CD4-positive, alpha-beta T cell (primary cell): ENCODE results near the gene IRF3. TPM values are rescaled to one million over a fixed set of nuclear protein-coding genes. Genes with fewer than 3 reads are reported as not detected.

Experiments used
- ATAC-seq: fragments of 200-7000 bp; cut with Tn5 transposase; one replicate; pipeline ENCODE4 v1.10.0; 2022; ENCODE audit warnings: mild to moderate bottlenecking; ENCODE audit not compliant: poor library complexity
- CTCF ChIA-PET: fragments of 350-600 bp; sonication (Branson Sonifier 250); formaldehyde crosslinking; loops from one replicate; lab custom pipeline; 2021; ENCODE audit warnings: antibody characterized with exemption, inconsistent platforms; lab: Charles Lee
- POLR2A ChIA-PET: fragments of 350-600 bp; sonication (Branson Sonifier 250); formaldehyde crosslinking; loops from one replicate; lab custom pipeline; 2021; ENCODE audit warnings: antibody characterized with exemption, inconsistent platforms; lab: Charles Lee
- DNase-seq, 14 experiments: peaks; one replicate each; pipeline ENCODE4 v3.0.0-alpha.2; 2013 to 2020; ENCODE audit warnings: mixed read lengths in 2 of 14
- H3K27ac ChIP-seq, 2 donors: one replicate each; pipeline versions ENCODE4 v1.5.1 to v1.7.0; 2013; ENCODE audit warnings: low read length in 2 of 2, low read depth in 1 of 2, mild to moderate bottlenecking in 1 of 2
- H3K27me3 ChIP-seq, 2 experiments: 1 replicate in 1 of 2; 2 replicates in 1 of 2; pipeline versions ENCODE4 v1.6.1 to v1.7.0; 2013; ENCODE audit warnings: low read length in 2 of 2, control low read depth in 1 of 2, mild to moderate bottlenecking in 1 of 2, moderate library complexity in 1 of 2; ENCODE audit not compliant: insufficient read depth in 2 of 2, control insufficient read depth in 1 of 2
- H3K36me3 ChIP-seq: one replicate; pipeline ENCODE4 v1.6.1; 2013; ENCODE audit warnings: low read length, control low read depth; ENCODE audit not compliant: insufficient read depth
- H3K4me1 ChIP-seq: one replicate; pipeline ENCODE4 v1.6.1; 2013; ENCODE audit warnings: low read length, control low read depth; ENCODE audit not compliant: insufficient read depth
- H3K4me3 ChIP-seq: one replicate; pipeline ENCODE4 v1.5.1; 2013; ENCODE audit warnings: mild to moderate bottlenecking, low read length, moderate library complexity
- H3K9me3 ChIP-seq, 2 experiments: 1 replicate in 1 of 2; 2 replicates in 1 of 2; pipeline versions ENCODE4 v1.6.1 to v1.7.0; 2013; ENCODE audit warnings: low read length in 2 of 2, mild to moderate bottlenecking in 2 of 2, control low read depth in 1 of 2, moderate library complexity in 1 of 2; ENCODE audit not compliant: control insufficient read depth in 1 of 2, insufficient read depth in 1 of 2
- H3K27ac Mint-ChIP-seq: one replicate; pipeline ENCODE4 v1.8.0; 2020; ENCODE audit warnings: mixed read lengths
- H3K27me3 Mint-ChIP-seq: one replicate; pipeline ENCODE4 v1.8.0; 2021; ENCODE audit warnings: mixed read lengths
- H3K36me3 Mint-ChIP-seq: one replicate; pipeline ENCODE4 v1.8.0; 2021; ENCODE audit warnings: low read depth, mixed read lengths
- H3K4me1 Mint-ChIP-seq: one replicate; pipeline ENCODE4 v1.8.0; 2021; ENCODE audit warnings: low read depth, mixed read lengths
- H3K4me3 Mint-ChIP-seq: one replicate; pipeline ENCODE4 v1.8.0; 2020; ENCODE audit warnings: mild to moderate bottlenecking, mixed read lengths
- H3K9me3 Mint-ChIP-seq: one replicate; pipeline ENCODE4 v1.8.0; 2020; ENCODE audit warnings: mixed read lengths
- intact Hi-C, 2 experiments: fragments of 100-400 bp; cut with DNase I in 1 of 2; cut with micrococcal nuclease in 1 of 2; formaldehyde crosslinking; loops; one replicate each; pipeline versions ENCODE4 v1.15.1 to v1.9.0; 2023 to 2025; cut with DNase I, micrococcal nuclease
- total RNA-seq, 174 experiments: library from RNA in 2 of 174; stranded (reverse) in 2 of 174; gene quantifications; one replicate each; pipeline ENCODE4 v1.2.3 and lab custom pipeline; 2021 to 2026
- TF ChIP-seq, protein P1 (sequence below): fragments of 200-600 bp; IDR thresholded peaks from one replicate; pipeline ENCODE4 v1.8.0; 2022; ENCODE audit warnings: antibody characterized with exemption, mild to moderate bottlenecking

Gene IRF3
- total RNA-seq, 2 experiments from 2014 or later, result 109 to 119 TPM

DNA sequence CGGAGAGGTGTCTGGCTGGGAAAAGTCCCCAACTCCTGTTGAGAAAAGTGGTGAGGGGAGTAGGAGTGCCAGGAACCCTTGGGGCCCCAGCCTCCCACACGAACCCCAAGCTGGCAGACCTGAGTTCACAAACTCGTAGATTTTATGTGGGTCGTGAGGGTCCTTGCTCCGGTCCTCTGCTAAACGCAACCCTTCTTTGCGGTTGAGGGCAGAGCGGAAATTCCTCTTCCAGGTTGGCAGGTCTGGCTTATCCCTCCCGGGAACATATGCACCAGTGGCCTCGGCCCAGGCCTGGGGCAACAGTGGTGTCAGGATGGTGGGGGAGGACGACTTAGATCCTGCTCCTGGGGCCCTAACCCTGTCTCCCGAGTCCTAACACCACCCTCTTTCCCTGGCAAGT lies 2.4 kb downstream of the IRF3 start:
- H3K27me3 ChIP-seq, result no peaks in the 10 kb centered on the region
- CTCF ChIA-PET, result interaction anchor here (1.2 to 1.8 kb wide), 4 partner anchors 13 to 93 kb away, joined by 3 to 7 read pairs (median 4); no protein-coding TSS in a partner anchor
- ATAC-seq (no peak), DNase-seq (no peak)
- POLR2A ChIA-PET, result interaction anchor here (1.1 to 6.7 kb wide), 9 partner anchors 14 to 167 kb away, joined by 3 to 125 read pairs (median 10); partner anchors contain the start of genes NOSIP, PRMT1, PRR12 and RPS11
- Mint-ChIP-seq H3K9me3 (no peaks in the 10 kb centered on the region), H3K4me1 (peaks cover 18% of the 10 kb centered on the region), H3K27ac (peak overlapping the region; percentile 88), H3K27me3 (no peaks in the 10 kb centered on the region), H3K36me3 (peaks cover 45% of the 10 kb centered on the region), H3K4me3 (peak overlapping the region; percentile 95)
- H3K4me3 ChIP-seq, result peak overlapping the region; percentile 62
- peaks cover 58% of the 10 kb centered on the region for H3K4me1 ChIP-seq
- H3K27ac ChIP-seq, result peak overlapping the region; percentile 66 to 90
- TF ChIP-seq, protein P1, sequence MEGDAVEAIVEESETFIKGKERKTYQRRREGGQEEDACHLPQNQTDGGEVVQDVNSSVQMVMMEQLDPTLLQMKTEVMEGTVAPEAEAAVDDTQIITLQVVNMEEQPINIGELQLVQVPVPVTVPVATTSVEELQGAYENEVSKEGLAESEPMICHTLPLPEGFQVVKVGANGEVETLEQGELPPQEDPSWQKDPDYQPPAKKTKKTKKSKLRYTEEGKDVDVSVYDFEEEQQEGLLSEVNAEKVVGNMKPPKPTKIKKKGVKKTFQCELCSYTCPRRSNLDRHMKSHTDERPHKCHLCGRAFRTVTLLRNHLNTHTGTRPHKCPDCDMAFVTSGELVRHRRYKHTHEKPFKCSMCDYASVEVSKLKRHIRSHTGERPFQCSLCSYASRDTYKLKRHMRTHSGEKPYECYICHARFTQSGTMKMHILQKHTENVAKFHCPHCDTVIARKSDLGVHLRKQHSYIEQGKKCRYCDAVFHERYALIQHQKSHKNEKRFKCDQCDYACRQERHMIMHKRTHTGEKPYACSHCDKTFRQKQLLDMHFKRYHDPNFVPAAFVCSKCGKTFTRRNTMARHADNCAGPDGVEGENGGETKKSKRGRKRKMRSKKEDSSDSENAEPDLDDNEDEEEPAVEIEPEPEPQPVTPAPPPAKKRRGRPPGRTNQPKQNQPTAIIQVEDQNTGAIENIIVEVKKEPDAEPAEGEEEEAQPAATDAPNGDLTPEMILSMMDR, result no peak
- H3K36me3 ChIP-seq, result peaks cover 45% of the 10 kb centered on the region
- intact Hi-C loops, result loop anchor here in 1 of 2 experiments (10.0 kb wide), 1 partner anchor 1408 kb away; the partner anchor contains the start of gene CARD8
- no peaks in the 10 kb centered on the region for H3K9me3 ChIP-seq

DNA sequence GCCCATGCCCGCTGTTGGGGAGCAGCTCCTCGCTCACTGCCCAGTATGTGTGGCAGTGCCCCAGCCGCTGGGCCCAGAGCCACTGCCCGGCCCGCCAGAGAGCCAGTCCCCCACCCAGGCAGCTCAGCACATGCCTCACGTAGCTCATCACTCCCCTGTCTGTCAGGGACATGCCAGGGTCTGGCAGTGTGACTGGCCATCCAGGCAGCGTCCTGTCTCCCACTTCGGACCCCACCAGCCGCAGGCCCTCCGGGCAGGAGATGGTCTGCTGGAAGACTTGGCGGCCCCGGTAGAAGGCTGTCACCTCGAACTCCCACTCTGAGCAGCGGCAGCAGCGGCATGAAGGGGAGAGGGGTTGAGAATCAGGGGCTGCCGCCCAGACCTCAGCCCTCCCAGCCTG lies 3.6 kb downstream of the IRF3 start:
- TF ChIP-seq, protein P1, result no peak
- H3K27me3 ChIP-seq, result no peaks in the 10 kb centered on the region
- H3K4me3 Mint-ChIP-seq, result no peak overlapping the region
- H3K4me1 Mint-ChIP-seq, result peaks cover 18% of the 10 kb centered on the region
- peaks cover 55% of the 10 kb centered on the region for H3K36me3 ChIP-seq
- ChIA-PET CTCF (interaction anchor here (1.7 kb wide), 1 partner anchor 92 kb away, joined by 4 read pairs; no protein-coding TSS in a partner anchor), POLR2A (interaction anchor here (0.7 to 6.7 kb wide), 5 partner anchors 15 to 102 kb away, joined by 3 to 125 read pairs (median 5); partner anchors contain the start of genes PRMT1, PRR12, RRAS and SCAF1)
- intact Hi-C loops, result loop anchor here in 1 of 2 experiments (10.0 kb wide), 1 partner anchor 1407 kb away; the partner anchor contains the start of gene CARD8
- peaks cover 58% of the 10 kb centered on the region for H3K4me1 ChIP-seq
- peaks cover 55% of the 10 kb centered on the region for H3K36me3 Mint-ChIP-seq
- no peaks in the 10 kb centered on the region for H3K9me3 ChIP-seq
- no peaks in the 10 kb centered on the region for H3K27me3 Mint-ChIP-seq
- no peak overlapping the region for H3K27ac Mint-ChIP-seq
- H3K9me3 Mint-ChIP-seq, result no peaks in the 10 kb centered on the region
- ATAC-seq, result no peak
- no peak for DNase-seq
- no peak overlapping the region for H3K4me3 ChIP-seq
- H3K27ac ChIP-seq, result peak overlapping the region; percentile 66 to 90

DNA sequence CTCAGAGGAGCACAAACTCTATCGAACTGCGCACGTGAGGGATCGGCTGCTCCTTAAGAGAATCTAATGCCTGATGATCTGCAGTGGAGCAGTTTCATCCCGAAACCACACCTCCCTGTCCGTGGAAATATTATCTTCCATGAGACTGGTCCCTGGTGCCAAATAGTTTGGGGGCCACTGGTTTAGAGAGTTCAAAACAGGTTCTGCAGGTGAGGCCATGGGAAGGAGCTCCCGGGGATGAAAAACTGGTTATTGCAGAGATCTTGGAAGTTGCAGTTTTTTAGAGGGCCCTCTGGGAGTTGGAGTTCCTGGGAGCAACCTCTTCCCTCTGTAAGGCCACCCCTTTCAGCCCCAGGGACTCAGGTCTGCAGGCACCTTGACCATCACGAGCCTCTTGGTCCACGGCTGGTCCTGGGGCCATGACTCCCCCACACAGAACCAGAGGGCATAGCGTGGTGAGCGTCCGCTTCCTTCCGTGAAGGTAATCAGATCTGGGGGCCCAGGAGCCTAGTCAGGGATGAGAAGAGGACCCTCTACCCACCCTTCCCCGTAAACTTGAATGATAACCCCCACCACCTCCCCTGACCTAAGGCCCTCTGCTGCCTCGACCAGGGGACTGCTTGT lies 5.2 kb downstream of the IRF3 start:
- Mint-ChIP-seq H3K9me3 (no peaks in the 10 kb centered on the region), H3K27me3 (no peaks in the 10 kb centered on the region), H3K27ac (peak overlapping the region; percentile 65), H3K36me3 (peaks cover 66% of the 10 kb centered on the region), H3K4me3 (no peak overlapping the region), H3K4me1 (peaks cover 13% of the 10 kb centered on the region)
- Histone ChIP-seq H3K4me1 (peaks cover 47% of the 10 kb centered on the region), H3K36me3 (peaks cover 71% of the 10 kb centered on the region), H3K9me3 (no peaks in the 10 kb centered on the region), H3K27ac (no peak overlapping the region), H3K27me3 (no peaks in the 10 kb centered on the region), H3K4me3 (no peak overlapping the region)
- intact Hi-C loops, result loop anchor here in 1 of 2 experiments (10.0 kb wide), 1 partner anchor 1406 kb away; the partner anchor contains the start of gene CARD8
- ChIA-PET CTCF (no interaction called here), POLR2A (interaction anchor here (1.3 to 6.7 kb wide), 4 partner anchors 16 to 80 kb away, joined by 4 to 92 read pairs (median 6); partner anchors contain the start of genes NOSIP, PRMT1, RRAS and SCAF1)
- ATAC-seq (no peak), DNase-seq (no peak)
- TF ChIP-seq, protein P1, result no peak
